Natural killer cell (primary cell): ENCODE measurements around the gene ARL4C. TPM values are rescaled to one million over a fixed set of nuclear protein-coding genes. Genes with fewer than 3 reads are reported as not detected.

Experiments used
- ATAC-seq, 3 donors: fragments of 150-1000 bp in 2 of 3; fragments of 200-7000 bp in 1 of 3; cut with Tn5 transposase; 1 replicate in 1 of 3; 2 replicates in 2 of 3; pipeline ENCODE4 v1.10.0; 2021; ENCODE audit warnings: mild to moderate bottlenecking in 2 of 3, moderate library complexity in 2 of 3
- DNase-seq, 2 donors: peaks; one replicate each; pipeline versions ENCODE4 v3.0.0 to v3.0.0-alpha.2; 2013 to 2021; ENCODE audit warnings: mixed read lengths in 1 of 2
- H3K27ac ChIP-seq: one replicate; pipeline ENCODE4 v1.5.1; 2013; ENCODE audit warnings: mild to moderate bottlenecking, low read length
- H3K27me3 ChIP-seq: one replicate; pipeline ENCODE4 v1.6.1; 2013; ENCODE audit warnings: low read length; ENCODE audit not compliant: control insufficient read depth, insufficient read depth
- H3K36me3 ChIP-seq: one replicate; pipeline ENCODE4 v1.6.1; 2013; ENCODE audit warnings: low read length; ENCODE audit not compliant: control insufficient read depth, insufficient read depth
- H3K4me1 ChIP-seq: one replicate; pipeline ENCODE4 v1.6.1; 2013; ENCODE audit warnings: low read length; ENCODE audit not compliant: control insufficient read depth, insufficient read depth
- H3K4me3 ChIP-seq: one replicate; pipeline ENCODE4 v1.5.1; 2013; ENCODE audit warnings: low read length
- H3K9me3 ChIP-seq: one replicate; pipeline ENCODE4 v1.6.1; 2013; ENCODE audit warnings: low read length; ENCODE audit not compliant: control insufficient read depth, insufficient read depth
- H3K27ac Mint-ChIP-seq, 2 donors: one replicate each; pipeline ENCODE4 v1.8.0; 2022; ENCODE audit warnings: mild to moderate bottlenecking in 2 of 2, mixed read lengths in 2 of 2, moderate library complexity in 1 of 2
- H3K27me3 Mint-ChIP-seq, 2 donors: one replicate each; pipeline ENCODE4 v1.8.0; 2022; ENCODE audit warnings: low read depth in 2 of 2, mixed read lengths in 2 of 2
- H3K36me3 Mint-ChIP-seq: one replicate; pipeline ENCODE4 v1.8.0; 2022; ENCODE audit warnings: mixed read lengths
- H3K4me1 Mint-ChIP-seq, 2 donors: one replicate each; pipeline ENCODE4 v1.8.0; 2022; ENCODE audit warnings: mixed read lengths in 2 of 2
- H3K4me3 Mint-ChIP-seq: one replicate; pipeline ENCODE4 v1.8.0; 2022; ENCODE audit warnings: mild to moderate bottlenecking, moderate library complexity, mixed read lengths
- H3K9me3 Mint-ChIP-seq, 2 donors: one replicate each; pipeline ENCODE4 v1.8.0; 2022; ENCODE audit warnings: mixed read lengths in 2 of 2
- CTCF ChIP-seq: fragments of 200-600 bp; IDR thresholded peaks from one replicate; pipeline ENCODE4 v1.8.0; 2022; ENCODE audit warnings: antibody characterized with exemption
- WGBS: methylation state at CpG from one replicate; pipeline ENCODE4 v1.1.7; 2013; ENCODE audit warnings: missing lambda C conversion rate; ENCODE audit not compliant: insufficient coverage; 5-methylcytosine and 5-hydroxymethylcytosine counted together
- intact Hi-C: fragments of 100-400 bp; cut with micrococcal nuclease; formaldehyde crosslinking; loops from one replicate; pipeline ENCODE4 v1.14.2; 2022
- total RNA-seq, 4 donors: library from RNA; stranded (reverse); fragments of 120-200 nt in 1 of 4; gene quantifications; one replicate each; pipeline versions ENCODE4 v1.2.3 to v1.2.4, GENCODE V29; 2013 to 2022

Gene ARL4C
- total RNA-seq, 3 donors from 2014 or later (not counting 1 experiment from before 2014, with no cell fraction given) = 492 to 756 (median 664) TPM

GRCh38 chr2:234491281-234491680 is 5.6 kb downstream of the ARL4C start:
- Histone ChIP-seq H3K36me3 (peaks cover 57% of the 10 kb centered on the region), H3K9me3 (no peaks in the 10 kb centered on the region), H3K27me3 (no peaks in the 10 kb centered on the region), H3K4me1 (peaks cover 59% of the 10 kb centered on the region), H3K27ac (peak overlapping the region; percentile 94), H3K4me3 (peak overlapping the region; percentile 86)
- DNase-seq (peak in 1 of 2 donors; percentile 49), ATAC-seq (no peak)
- peaks cover 72 to 84% of the 10 kb centered on the region in 2 donors for H3K4me1 Mint-ChIP-seq
- no peaks in the 10 kb centered on the region for H3K27me3 Mint-ChIP-seq
- TF ChIP-seq CTCF = no peak
- intact Hi-C loops = loop anchor here (2.0 kb wide), 3 partner anchors 68 to 500 kb away; no protein-coding TSS in a partner anchor
- peak overlapping the region; percentile 100 for H3K4me3 Mint-ChIP-seq
- peak overlapping the region; percentile 95 to 99 for H3K27ac Mint-ChIP-seq
- no peaks in the 10 kb centered on the region for H3K9me3 Mint-ChIP-seq
- WGBS = 4% methylated on average over 2 of the region's 4 CpGs
- H3K36me3 Mint-ChIP-seq = peaks cover 40% of the 10 kb centered on the region

GRCh38 chr2:234490271-234491091 is 6.4 kb downstream of the ARL4C start:
- H3K27me3 ChIP-seq = no peaks in the 10 kb centered on the region
- peaks cover 67% of the 10 kb centered on the region for H3K4me1 ChIP-seq
- Mint-ChIP-seq H3K27ac (peak overlapping the region; percentile 95 to 99), H3K4me3 (peak overlapping the region; percentile 100), H3K36me3 (peaks cover 33% of the 10 kb centered on the region), H3K4me1 (peaks cover 74 to 85% of the 10 kb centered on the region in 2 donors), H3K27me3 (no peaks in the 10 kb centered on the region), H3K9me3 (no peaks in the 10 kb centered on the region)
- peak overlapping the region; percentile 94 for H3K27ac ChIP-seq
- ATAC-seq (peak; percentile 17 to 51 (median 18)), DNase-seq (peak in 1 of 2 donors; percentile 59)
- intact Hi-C loops = loop anchor here (2.0 kb wide), 3 partner anchors 68 to 500 kb away; no protein-coding TSS in a partner anchor
- no peaks in the 10 kb centered on the region for H3K9me3 ChIP-seq
- peaks cover 62% of the 10 kb centered on the region for H3K36me3 ChIP-seq
- 23% methylated on average over 13 of the region's 15 CpGs for WGBS
- no peak for TF ChIP-seq CTCF
- H3K4me3 ChIP-seq = peak overlapping the region; percentile 86

- no peak for TF ChIP-seq CTCF
- Histone ChIP-seq H3K4me1 (peaks cover 82% of the 10 kb centered on the region), H3K27ac (peak overlapping the region; percentile 94), H3K9me3 (no peaks in the 10 kb centered on the region), H3K4me3 (no peak overlapping the region), H3K36me3 (peaks cover 49% of the 10 kb centered on the region), H3K27me3 (no peaks in the 10 kb centered on the region)
- peak; percentile 55 to 62 (median 56) for ATAC-seq
- Mint-ChIP-seq H3K36me3 (peaks cover 20% of the 10 kb centered on the region), H3K27ac (peak overlapping the region; percentile 95 to 99), H3K4me3 (peak overlapping the region; percentile 100), H3K4me1 (peaks cover 89 to 92% of the 10 kb centered on the region in 2 donors), H3K9me3 (no peaks in the 10 kb centered on the region), H3K27me3 (no peaks in the 10 kb centered on the region)
- DNase-seq = peak; percentile 51 to 93
- intact Hi-C loops = loop anchor here (1.0 kb wide), 1 partner anchor 63 kb away; no protein-coding TSS in a partner anchor
- WGBS = 20% methylated on average over 7 of the region's 8 CpGs
These were observed 7.9 kb downstream of the ARL4C start for GRCh38 chr2:234488913-234489451.
